Osteocyte (in vitro differentiated cells): ENCODE data around the gene ROR2. TPM values are rescaled to one million over a fixed set of nuclear protein-coding genes. Genes with fewer than 3 reads are reported as not detected.

Experiments used
- DNase-seq: peaks from one replicate; pipeline ENCODE4 v3.0.0; 2021; ENCODE audit warnings: mixed read lengths; ENCODE audit not compliant: unreplicated experiment; ENCODE audit errors: extremely low spot score
- H3K27ac Mint-ChIP-seq: one replicate; pipeline ENCODE4 v1.8.0; 2021; ENCODE audit warnings: mild to moderate bottlenecking, mixed read lengths; ENCODE audit not compliant: unreplicated experiment
- H3K27me3 Mint-ChIP-seq: one replicate; pipeline ENCODE4 v1.8.0; 2021; ENCODE audit warnings: mixed read lengths; ENCODE audit not compliant: unreplicated experiment
- H3K36me3 Mint-ChIP-seq: one replicate; pipeline ENCODE4 v1.8.0; 2021; ENCODE audit warnings: mixed read lengths; ENCODE audit not compliant: unreplicated experiment
- H3K4me1 Mint-ChIP-seq: one replicate; pipeline ENCODE4 v1.8.0; 2021; ENCODE audit warnings: mixed read lengths; ENCODE audit not compliant: unreplicated experiment
- H3K4me3 Mint-ChIP-seq: one replicate; pipeline ENCODE4 v1.8.0; 2021; ENCODE audit warnings: mild to moderate bottlenecking, moderate library complexity, mixed read lengths; ENCODE audit not compliant: unreplicated experiment
- H3K9me3 Mint-ChIP-seq: one replicate; pipeline ENCODE4 v1.8.0; 2021; ENCODE audit warnings: mixed read lengths; ENCODE audit not compliant: unreplicated experiment
- total RNA-seq: library from RNA; stranded (reverse); gene quantifications from 2 replicates; pipeline ENCODE4 v1.2.1, GENCODE V29; 2021
- TF ChIP-seq, protein P1 (sequence below): fragments of 200-600 bp; sonication (generic); IDR thresholded peaks from 2 replicates; pipeline ENCODE4 v1.5.0; 2021; ENCODE audit warnings: antibody characterized with exemption, mild to moderate bottlenecking, moderate library complexity

Gene ROR2
- total RNA-seq, 1 donor from 2014 or later: 48.2 TPM

- Mint-ChIP-seq H3K36me3 (no peaks in the 10 kb centered on the region), H3K9me3 (peaks cover 6% of the 10 kb centered on the region), H3K27me3 (no peaks in the 10 kb centered on the region), H3K4me1 (peaks cover 64% of the 10 kb centered on the region), H3K4me3 (no peak overlapping the region), H3K27ac (peak overlapping the region; percentile 39)
- DNase-seq: no peak
- TF ChIP-seq, protein P1, sequence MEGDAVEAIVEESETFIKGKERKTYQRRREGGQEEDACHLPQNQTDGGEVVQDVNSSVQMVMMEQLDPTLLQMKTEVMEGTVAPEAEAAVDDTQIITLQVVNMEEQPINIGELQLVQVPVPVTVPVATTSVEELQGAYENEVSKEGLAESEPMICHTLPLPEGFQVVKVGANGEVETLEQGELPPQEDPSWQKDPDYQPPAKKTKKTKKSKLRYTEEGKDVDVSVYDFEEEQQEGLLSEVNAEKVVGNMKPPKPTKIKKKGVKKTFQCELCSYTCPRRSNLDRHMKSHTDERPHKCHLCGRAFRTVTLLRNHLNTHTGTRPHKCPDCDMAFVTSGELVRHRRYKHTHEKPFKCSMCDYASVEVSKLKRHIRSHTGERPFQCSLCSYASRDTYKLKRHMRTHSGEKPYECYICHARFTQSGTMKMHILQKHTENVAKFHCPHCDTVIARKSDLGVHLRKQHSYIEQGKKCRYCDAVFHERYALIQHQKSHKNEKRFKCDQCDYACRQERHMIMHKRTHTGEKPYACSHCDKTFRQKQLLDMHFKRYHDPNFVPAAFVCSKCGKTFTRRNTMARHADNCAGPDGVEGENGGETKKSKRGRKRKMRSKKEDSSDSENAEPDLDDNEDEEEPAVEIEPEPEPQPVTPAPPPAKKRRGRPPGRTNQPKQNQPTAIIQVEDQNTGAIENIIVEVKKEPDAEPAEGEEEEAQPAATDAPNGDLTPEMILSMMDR: no peak
Observed at GRCh38 chr9:91818647-91819403, 131.2 kb downstream of the ROR2 start.

- H3K4me1 Mint-ChIP-seq: peaks cover 58% of the 10 kb centered on the region
Observed at GRCh38 chr9:91818225-91818585, 131.8 kb downstream of the ROR2 start.

GRCh38 chr9:91817493-91818224 is 132.4 kb downstream of the ROR2 start:
- TF ChIP-seq, protein P1: no peak
- H3K27ac Mint-ChIP-seq: peak overlapping the region; percentile 94
- DNase-seq: no peak
- H3K4me1 Mint-ChIP-seq: peaks cover 53% of the 10 kb centered on the region
- H3K36me3 Mint-ChIP-seq: peaks cover 3% of the 10 kb centered on the region
- peaks cover 6% of the 10 kb centered on the region for H3K9me3 Mint-ChIP-seq
- H3K4me3 Mint-ChIP-seq: peak overlapping the region; percentile 56
- no peaks in the 10 kb centered on the region for H3K27me3 Mint-ChIP-seq

More at GRCh38 chr9:91818225-91818585, 131.8 kb downstream of the ROR2 start:
- TF ChIP-seq, protein P1: no peak
- Mint-ChIP-seq H3K9me3 (peaks cover 6% of the 10 kb centered on the region), H3K36me3 (no peaks in the 10 kb centered on the region), H3K27me3 (no peaks in the 10 kb centered on the region), H3K4me3 (peak overlapping the region; percentile 56), H3K27ac (peak overlapping the region; percentile 94)
- no peak for DNase-seq

DNA sequence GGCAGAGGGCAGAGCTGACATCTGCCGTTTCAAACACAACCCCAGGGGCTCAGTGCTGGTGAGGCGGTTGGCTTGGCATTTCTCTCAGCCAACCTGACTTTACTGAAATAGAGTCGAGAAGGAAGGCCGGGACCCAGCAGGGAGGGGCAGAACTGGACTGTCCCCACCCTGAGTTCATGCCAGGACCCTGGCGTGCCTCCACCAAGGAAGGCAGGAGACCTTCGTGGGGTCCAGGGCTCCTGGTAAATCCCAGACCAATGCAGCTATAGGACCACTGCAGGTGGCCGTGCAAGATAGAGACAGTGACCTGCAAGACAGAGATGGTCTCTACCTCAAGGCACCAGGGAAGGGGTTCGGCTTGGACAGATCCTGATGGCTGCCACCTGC is 132.9 kb downstream of the ROR2 start:
- H3K27ac Mint-ChIP-seq: peak overlapping the region; percentile 94
- DNase-seq: no peak
- no peaks in the 10 kb centered on the region for H3K27me3 Mint-ChIP-seq
- peaks cover 5% of the 10 kb centered on the region for H3K9me3 Mint-ChIP-seq
- TF ChIP-seq, protein P1: no peak
- peak overlapping the region; percentile 56 for H3K4me3 Mint-ChIP-seq
- peaks cover 51% of the 10 kb centered on the region for H3K4me1 Mint-ChIP-seq
- H3K36me3 Mint-ChIP-seq: peaks cover 3% of the 10 kb centered on the region

GRCh38 chr9:91816356-91816755 is 133.7 kb downstream of the ROR2 start:
- Mint-ChIP-seq H3K36me3 (peaks cover 3% of the 10 kb centered on the region), H3K9me3 (no peaks in the 10 kb centered on the region), H3K4me1 (peaks cover 52% of the 10 kb centered on the region), H3K4me3 (no peak overlapping the region), H3K27ac (peak overlapping the region; percentile 94), H3K27me3 (no peaks in the 10 kb centered on the region)
- TF ChIP-seq, protein P1: no peak
- DNase-seq: no peak
